H7 (cell line): Measurements from ENCODE around the gene NUP37. TPM values are rescaled to one million over a fixed set of nuclear protein-coding genes. Genes with fewer than 3 reads are reported as not detected.
"Not testable (repeated sequence)": the region's sequence is repeated elsewhere in the genome, so short reads cannot be mapped to it uniquely, and the experiment has no call there.

Experiments used
- DNase-seq: peaks from one replicate; pipeline ENCODE4 v3.0.0; 2012
- H3K27me3 ChIP-seq: 2 replicates; pipeline ENCODE4 v1.6.0; 2011; ENCODE audit warnings: mild to moderate bottlenecking, low read length; ENCODE audit not compliant: control insufficient read depth, insufficient read depth
- H3K36me3 ChIP-seq: replicated peaks from 2 replicates; pipeline ENCODE4 v1.5.1; 2011; ENCODE audit warnings: low read length; ENCODE audit not compliant: control insufficient read depth, insufficient read depth
- H3K4me3 ChIP-seq: 2 replicates; pipeline ENCODE4 v1.5.1; 2011; ENCODE audit warnings: low read depth, mild to moderate bottlenecking, control low read depth, low read length, moderate library complexity; ENCODE audit not compliant: insufficient read depth
- total RNA-seq: library from RNA; depleted of rRNA; stranded (reverse); fragments of >200 nt; shearing (Covaris generic); gene quantifications from 2 replicates; pipeline ENCODE4 v1.2.3, GENCODE V29; 2014; rRNA removed

Gene NUP37
- total RNA-seq = 73.8 and 88.5 TPM in 2 replicates

- Histone ChIP-seq H3K27me3 (no peaks in the 10 kb centered on the region), H3K4me3 (peak within 1 kb of the TSS; percentile 70), H3K36me3 (peaks cover 4% of the 10 kb centered on the region; the same call in 1 of the 2 replicates)
- peak; percentile 88 for DNase-seq
Measured at GRCh38 chr12:102119674-102120563, at the start of gene NUP37, which contains the start of gene PARPBP. NUP37 (minus strand) TSS chr12:102120114; CDS start chr12:102118518, 1,596 bp downstream. PARPBP (plus strand) TSS chr12:102120183; CDS start chr12:102123889, 3,706 bp downstream.

- no peak for DNase-seq
- H3K36me3 ChIP-seq = no peaks in the 10 kb centered on the region; the same call in 1 of the 2 replicates
- H3K27me3 ChIP-seq = no peaks in the 10 kb centered on the region
- H3K4me3 ChIP-seq = no peak overlapping the region
Measured at GRCh38 chr12:102167821-102168604, 48.1 kb upstream of the NUP37 start.

- Histone ChIP-seq H3K4me3 (no peak overlapping the region), H3K36me3 (no peaks in the 10 kb centered on the region), H3K27me3 (no peaks in the 10 kb centered on the region)
- no peak for DNase-seq
Measured at GRCh38 chr12:102163383-102163782, 43.5 kb upstream of the NUP37 start.

- not testable (repeated sequence) for H3K36me3 ChIP-seq, DNase-seq, H3K27me3 ChIP-seq
Measured at GRCh38 chr12:102155206-102155605, 35.3 kb upstream of the NUP37 start.

GRCh38 chr12:102147062-102147587, 27.2 kb upstream of the NUP37 start:
- H3K36me3 ChIP-seq = not testable (repeated sequence)

More at GRCh38 chr12:102155206-102155605, 35.3 kb upstream of the NUP37 start:
- H3K4me3 ChIP-seq = not testable (repeated sequence)

GRCh38 chr12:102144221-102144620, 24.3 kb upstream of the NUP37 start:
- no peaks in the 10 kb centered on the region; the same call in 1 of the 2 replicates for H3K36me3 ChIP-seq
- H3K27me3 ChIP-seq = no peaks in the 10 kb centered on the region
- no peak overlapping the region for H3K4me3 ChIP-seq
- no peak for DNase-seq

More at GRCh38 chr12:102147062-102147587, 27.2 kb upstream of the NUP37 start:
- DNase-seq, H3K4me3 ChIP-seq, H3K27me3 ChIP-seq: not testable (repeated sequence)

GRCh38 chr12:102142866-102143373, 23.0 kb upstream of the NUP37 start:
- H3K27me3 ChIP-seq, H3K4me3 ChIP-seq, H3K36me3 ChIP-seq, DNase-seq: not testable (repeated sequence)

GRCh38 chr12:102137619-102138018, 17.7 kb upstream of the NUP37 start:
- not testable (repeated sequence) for H3K36me3 ChIP-seq

GRCh38 chr12:102131442-102131841, 11.5 kb upstream of the NUP37 start:
- not testable (repeated sequence) for H3K4me3 ChIP-seq, H3K36me3 ChIP-seq, H3K27me3 ChIP-seq, DNase-seq

More at GRCh38 chr12:102137619-102138018, 17.7 kb upstream of the NUP37 start:
- H3K4me3 ChIP-seq, DNase-seq, H3K27me3 ChIP-seq: not testable (repeated sequence)

GRCh38 chr12:102130720-102131119, 10.8 kb upstream of the NUP37 start:
- not testable (repeated sequence) for H3K4me3 ChIP-seq, H3K27me3 ChIP-seq, H3K36me3 ChIP-seq, DNase-seq

- not testable (repeated sequence) for DNase-seq, H3K4me3 ChIP-seq, H3K27me3 ChIP-seq, H3K36me3 ChIP-seq
Measured at GRCh38 chr12:102121328-102121727, 1.4 kb upstream of the NUP37 start.

GRCh38 chr12:102120886-102121285, 972 bp upstream of the NUP37 start:
- peaks cover 6% of the 10 kb centered on the region; the same call in 1 of the 2 replicates for H3K36me3 ChIP-seq
- H3K27me3 ChIP-seq = no peaks in the 10 kb centered on the region
- DNase-seq = peak; percentile 4
- H3K4me3 ChIP-seq = peak overlapping the region; percentile 70

- peaks cover 6% of the 10 kb centered on the region; the same call in 1 of the 2 replicates for H3K36me3 ChIP-seq
- peak overlapping the region; percentile 70 for H3K4me3 ChIP-seq
- H3K27me3 ChIP-seq = no peaks in the 10 kb centered on the region
- peak; percentile 3 for DNase-seq
Measured at GRCh38 chr12:102120564-102120873, 605 bp upstream of the NUP37 start.

- no peak overlapping the region; the same call in 1 of the 2 replicates for H3K4me3 ChIP-seq
- DNase-seq = no peak
- H3K36me3 ChIP-seq = peaks cover 4% of the 10 kb centered on the region; the same call in 1 of the 2 replicates
- H3K27me3 ChIP-seq = no peaks in the 10 kb centered on the region
Measured at GRCh38 chr12:102118874-102119273, 1.0 kb downstream of the NUP37 start.
